GF-D8 (cell line): ENCODE measurements around the gene CBL.

Experiments
- DNase-seq: peaks from one replicate; lab custom pipeline; 2025; lab: John Stamatoyannopoulos, UW

The CBL gene

GRCh38 chr11:119310682-119311052 lies 104.5 kb downstream of the CBL start:
- DNase-seq, result no peak

- no peak for DNase-seq
Observed at GRCh38 chr11:119314726-119315125, 108.6 kb downstream of the CBL start.

- DNase-seq, result no peak
Observed at GRCh38 chr11:119315131-119316015, 109.2 kb downstream of the CBL start.

GRCh38 chr11:119316016-119316728 lies 110.0 kb downstream of the CBL start:
- DNase-seq, result no peak

- DNase-seq, result no peak
Observed at GRCh38 chr11:119316729-119317591, 110.8 kb downstream of the CBL start, which contains the start of gene MCAM. Gene MCAM (minus strand): TSS chr11:119317130. CDS start chr11:119317101, 29 bp downstream.

GRCh38 chr11:119317592-119318239 lies 111.6 kb downstream of the CBL start:
- DNase-seq, result peak; percentile 44

GRCh38 chr11:119318240-119319135 lies 112.3 kb downstream of the CBL start:
- peak; percentile 62 for DNase-seq

GRCh38 chr11:119319136-119319699 lies 113.1 kb downstream of the CBL start:
- DNase-seq, result no peak

GRCh38 chr11:119319700-119320239 lies 113.6 kb downstream of the CBL start:
- no peak for DNase-seq

- DNase-seq, result no peak
Observed at GRCh38 chr11:119320240-119320775, 114.2 kb downstream of the CBL start.

- DNase-seq, result peak; percentile 44
Observed at GRCh38 chr11:119320776-119321524, 114.8 kb downstream of the CBL start.

GRCh38 chr11:119322360-119322739 lies 116.2 kb downstream of the CBL start:
- no peak for DNase-seq

GRCh38 chr11:119322921-119323531 lies 116.9 kb downstream of the CBL start:
- no peak for DNase-seq

GRCh38 chr11:119323532-119324033 lies 117.4 kb downstream of the CBL start:
- DNase-seq, result peak; percentile 53

GRCh38 chr11:119324189-119324588 lies 118.0 kb downstream of the CBL start:
- DNase-seq, result no peak

GRCh38 chr11:119329320-119329719 lies 123.2 kb downstream of the CBL start:
- no peak for DNase-seq

- DNase-seq, result no peak
Observed at GRCh38 chr11:119330237-119330636, 124.1 kb downstream of the CBL start.

- DNase-seq, result no peak
Observed at GRCh38 chr11:119332111-119332765, 126.1 kb downstream of the CBL start.
